Chondrocyte (in vitro differentiated cells): ENCODE results near the gene UNC13B. TPM values are rescaled to one million over a fixed set of nuclear protein-coding genes. Genes with fewer than 3 reads are reported as not detected.
A peak's percentile ranks its signal among the peaks of the same experiment; 100 is the strongest.

ENCODE experiments used
- DNase-seq: peaks from one replicate; pipeline ENCODE4 v3.0.0; 2021; ENCODE audit warnings: mixed read lengths, low spot score
- H3K27ac Mint-ChIP-seq: one replicate; pipeline ENCODE4 v1.8.0; 2021; ENCODE audit warnings: mild to moderate bottlenecking, moderate library complexity, mixed read lengths; ENCODE audit not compliant: unreplicated experiment
- H3K27me3 Mint-ChIP-seq: 2 replicates; pipeline ENCODE4 v1.8.0; 2021; ENCODE audit warnings: low read depth, mixed read lengths
- H3K36me3 Mint-ChIP-seq: 2 replicates; pipeline ENCODE4 v1.8.0; 2021; ENCODE audit warnings: low read depth, mixed read lengths
- H3K4me1 Mint-ChIP-seq: 2 replicates; pipeline ENCODE4 v1.8.0; 2021; ENCODE audit warnings: low read depth, mild to moderate bottlenecking, mixed read lengths
- H3K4me3 Mint-ChIP-seq: one replicate; pipeline ENCODE4 v1.8.0; 2021; ENCODE audit warnings: mild to moderate bottlenecking, moderate library complexity, mixed read lengths; ENCODE audit not compliant: unreplicated experiment
- H3K9me3 Mint-ChIP-seq: 2 replicates; pipeline ENCODE4 v1.8.0; 2021; ENCODE audit warnings: low read depth, mixed read lengths
- total RNA-seq: library from RNA; stranded (reverse); gene quantifications from 3 replicates; pipeline ENCODE4 v1.2.1, GENCODE V29; 2021
- TF ChIP-seq, protein P1 (sequence below): fragments of 200-600 bp; sonication (generic); IDR thresholded peaks from 2 replicates; pipeline ENCODE4 v1.5.0; 2021; ENCODE audit warnings: antibody characterized with exemption, mild to moderate bottlenecking, moderate library complexity

UNC13B gene
- total RNA-seq, 1 donor from 2014 or later, result 32.8 TPM

DNA sequence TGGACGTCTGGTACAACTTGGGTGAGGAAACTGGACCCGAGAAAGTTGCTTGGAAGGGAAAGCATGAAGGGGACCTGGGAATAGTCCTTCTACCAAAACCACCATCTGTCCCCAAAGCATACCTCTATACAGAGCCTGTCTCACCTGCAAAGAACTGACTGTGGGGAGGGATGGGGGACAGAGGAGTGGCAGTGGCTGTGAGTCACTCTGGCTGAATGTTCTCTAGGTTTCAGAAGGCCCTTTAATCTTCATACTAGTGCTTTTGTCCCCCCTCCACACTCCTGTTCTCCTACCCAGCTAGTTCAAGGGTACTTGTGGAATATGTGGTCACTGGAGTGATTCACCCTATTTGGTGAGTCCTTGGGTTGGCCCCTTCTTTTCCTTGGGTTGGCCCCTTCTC, 218.8 kb downstream of the UNC13B start:
- no peak overlapping the region for H3K4me3 Mint-ChIP-seq

DNA sequence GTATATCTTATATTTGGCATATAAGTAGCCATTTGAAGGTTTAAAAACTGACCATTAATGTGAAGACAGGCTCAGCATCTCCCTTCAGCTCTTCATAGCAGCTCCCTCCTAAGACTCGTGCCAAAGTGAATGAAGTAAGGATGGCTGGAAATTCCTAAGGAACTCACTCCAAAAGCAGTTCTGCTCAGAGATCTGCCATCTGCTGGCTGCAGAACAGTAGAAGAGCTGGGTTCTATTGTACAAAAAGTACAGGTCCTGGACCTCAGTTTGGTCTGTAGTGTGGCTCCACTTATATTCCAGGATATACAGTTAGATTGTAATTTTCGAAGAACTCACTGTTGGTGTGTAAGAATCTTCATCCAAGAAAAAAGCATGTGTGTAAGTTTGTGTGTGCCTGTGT, 223.2 kb downstream of the UNC13B start:
- Mint-ChIP-seq H3K27ac (no peak overlapping the region), H3K36me3 (peaks cover 44% of the 10 kb centered on the region), H3K4me3 (no peak overlapping the region), H3K27me3 (no peaks in the 10 kb centered on the region), H3K4me1 (no peaks in the 10 kb centered on the region), H3K9me3 (no peaks in the 10 kb centered on the region)
- no peak for DNase-seq
- TF ChIP-seq, protein P1, sequence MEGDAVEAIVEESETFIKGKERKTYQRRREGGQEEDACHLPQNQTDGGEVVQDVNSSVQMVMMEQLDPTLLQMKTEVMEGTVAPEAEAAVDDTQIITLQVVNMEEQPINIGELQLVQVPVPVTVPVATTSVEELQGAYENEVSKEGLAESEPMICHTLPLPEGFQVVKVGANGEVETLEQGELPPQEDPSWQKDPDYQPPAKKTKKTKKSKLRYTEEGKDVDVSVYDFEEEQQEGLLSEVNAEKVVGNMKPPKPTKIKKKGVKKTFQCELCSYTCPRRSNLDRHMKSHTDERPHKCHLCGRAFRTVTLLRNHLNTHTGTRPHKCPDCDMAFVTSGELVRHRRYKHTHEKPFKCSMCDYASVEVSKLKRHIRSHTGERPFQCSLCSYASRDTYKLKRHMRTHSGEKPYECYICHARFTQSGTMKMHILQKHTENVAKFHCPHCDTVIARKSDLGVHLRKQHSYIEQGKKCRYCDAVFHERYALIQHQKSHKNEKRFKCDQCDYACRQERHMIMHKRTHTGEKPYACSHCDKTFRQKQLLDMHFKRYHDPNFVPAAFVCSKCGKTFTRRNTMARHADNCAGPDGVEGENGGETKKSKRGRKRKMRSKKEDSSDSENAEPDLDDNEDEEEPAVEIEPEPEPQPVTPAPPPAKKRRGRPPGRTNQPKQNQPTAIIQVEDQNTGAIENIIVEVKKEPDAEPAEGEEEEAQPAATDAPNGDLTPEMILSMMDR, result peak; percentile 70

More for the DNA sequence above, 218.8 kb downstream of the UNC13B start:
- H3K27me3 Mint-ChIP-seq, result no peaks in the 10 kb centered on the region
- H3K36me3 Mint-ChIP-seq, result peaks cover 28% of the 10 kb centered on the region
- no peaks in the 10 kb centered on the region for H3K9me3 Mint-ChIP-seq
- TF ChIP-seq, protein P1, result no peak
- no peaks in the 10 kb centered on the region for H3K4me1 Mint-ChIP-seq
- no peak for DNase-seq
- no peak overlapping the region for H3K27ac Mint-ChIP-seq

DNA sequence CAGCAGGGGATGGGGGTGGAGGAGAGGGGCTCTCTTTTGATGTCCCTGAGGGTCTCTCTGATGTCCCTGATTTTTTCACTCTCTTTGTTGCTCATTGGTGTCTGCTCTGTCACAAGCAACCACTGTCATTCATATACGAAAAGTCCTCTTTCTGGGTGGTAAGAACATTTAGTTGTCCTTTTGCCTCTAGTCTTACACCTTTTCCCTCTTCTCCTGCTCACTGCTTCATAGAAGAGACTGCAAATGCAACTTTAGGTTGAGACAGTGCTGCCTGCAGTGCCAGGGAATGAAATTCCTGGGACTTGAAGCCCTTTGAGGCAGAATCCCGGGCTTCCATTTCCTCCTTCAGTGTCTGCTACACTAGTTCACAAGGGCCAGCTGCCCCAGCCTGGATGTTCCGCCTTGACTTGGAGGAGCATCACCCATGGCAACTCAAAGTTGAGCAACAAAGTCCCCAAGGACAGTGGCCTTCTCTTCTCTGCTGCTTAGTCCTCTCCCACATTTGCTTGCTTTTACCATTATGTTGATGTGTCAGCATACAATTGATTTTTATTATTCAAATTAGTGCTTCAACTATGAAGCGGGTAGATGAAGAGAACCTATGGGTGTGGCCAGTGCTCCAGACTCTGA, 233.4 kb downstream of the UNC13B start:
- Mint-ChIP-seq H3K27ac (no peak overlapping the region), H3K4me1 (no peaks in the 10 kb centered on the region), H3K27me3 (no peaks in the 10 kb centered on the region), H3K9me3 (no peaks in the 10 kb centered on the region), H3K4me3 (no peak overlapping the region), H3K36me3 (peaks cover 43% of the 10 kb centered on the region)
- DNase-seq, result no peak
- TF ChIP-seq, protein P1, result no peak

DNA sequence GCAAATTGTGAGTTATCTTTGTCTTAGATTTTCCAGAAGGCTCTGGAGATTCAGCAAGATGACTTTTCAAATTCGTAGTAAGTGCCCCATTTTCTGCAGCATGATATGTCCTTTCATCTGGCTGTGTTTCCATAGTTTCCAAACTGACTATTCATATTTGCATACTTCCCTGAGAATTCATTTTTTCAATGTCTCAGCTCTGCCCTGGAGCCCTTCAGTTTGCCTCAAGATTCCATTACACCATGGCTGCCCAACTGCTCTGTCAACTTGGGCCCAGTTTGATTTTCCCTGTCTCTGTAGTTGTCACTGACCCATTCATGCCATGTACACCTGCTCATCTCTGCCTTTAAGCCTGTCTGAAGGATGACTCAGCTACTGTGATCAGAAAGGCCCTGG, 233.9 kb downstream of the UNC13B start:
- Mint-ChIP-seq H3K4me3 (no peak overlapping the region), H3K9me3 (no peaks in the 10 kb centered on the region), H3K36me3 (peaks cover 44% of the 10 kb centered on the region), H3K27ac (no peak overlapping the region), H3K4me1 (no peaks in the 10 kb centered on the region), H3K27me3 (no peaks in the 10 kb centered on the region)
- no peak for DNase-seq
- TF ChIP-seq, protein P1, result no peak

DNA sequence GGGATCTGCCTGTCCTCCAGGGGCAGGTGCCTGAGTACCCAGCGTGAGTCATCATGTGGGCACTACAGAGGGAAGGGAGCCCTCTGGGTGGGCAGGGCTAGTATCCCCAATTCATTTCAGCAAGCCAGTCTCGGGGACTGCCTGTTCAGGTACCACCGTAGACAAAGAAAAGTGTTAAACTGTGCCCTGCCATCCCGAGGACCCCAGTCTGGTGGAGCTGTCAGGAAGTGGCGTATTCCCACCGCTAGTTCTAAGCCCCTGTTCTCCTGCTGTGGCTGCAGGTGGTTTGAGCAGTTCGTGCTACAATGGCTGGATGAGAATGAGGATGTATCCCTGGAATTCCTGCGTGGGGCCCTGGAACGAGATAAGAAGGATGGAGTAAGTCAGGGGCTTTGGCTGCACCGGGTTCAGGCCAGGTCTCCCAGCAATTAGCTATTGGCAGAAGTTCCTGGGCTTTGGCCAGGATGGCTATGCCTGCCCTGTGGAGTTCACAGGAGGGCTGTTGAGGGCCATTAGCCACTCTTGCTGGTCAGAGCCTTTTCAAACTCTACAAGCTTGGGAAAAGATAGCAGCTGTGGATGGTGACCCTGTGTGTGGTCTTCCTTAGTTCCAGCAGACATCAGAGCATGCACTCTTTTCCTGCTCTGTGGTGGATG, 234.9 kb downstream of the UNC13B start:
- H3K4me3 Mint-ChIP-seq, result no peak overlapping the region
- H3K36me3 Mint-ChIP-seq, result peaks cover 43% of the 10 kb centered on the region
- no peak for DNase-seq
- no peaks in the 10 kb centered on the region for H3K27me3 Mint-ChIP-seq
- TF ChIP-seq, protein P1, result no peak
- H3K9me3 Mint-ChIP-seq, result no peaks in the 10 kb centered on the region
- H3K4me1 Mint-ChIP-seq, result no peaks in the 10 kb centered on the region
- H3K27ac Mint-ChIP-seq, result no peak overlapping the region
